Left ventricle myocardium inferior (tissue), 1 donor: ENCODE measurements around the gene UQCRHL. TPM values are rescaled to one million over a fixed set of nuclear protein-coding genes. Genes with fewer than 3 reads are reported as not detected.

Experiments used
- DNase-seq: peaks from one replicate; pipeline ENCODE4 v3.0.0-alpha.2; 2020
- H3K27ac ChIP-seq: fragments of 200-600 bp; replicated peaks from 2 replicates; pipeline ENCODE4 v1.8.0; 2021
- H3K27me3 ChIP-seq: fragments of 200-600 bp; 2 replicates; pipeline ENCODE4 v1.8.0; 2021; ENCODE audit warnings: low read depth
- H3K36me3 ChIP-seq: fragments of 200-600 bp; 2 replicates; pipeline ENCODE4 v1.8.0; 2021
- H3K4me1 ChIP-seq: fragments of 200-600 bp; 2 replicates; pipeline ENCODE4 v1.8.0; 2021
- H3K4me3 ChIP-seq: fragments of 200-600 bp; 2 replicates; pipeline ENCODE4 v1.8.0; 2021; ENCODE audit warnings: mild to moderate bottlenecking, moderate library complexity
- H3K9me3 ChIP-seq: fragments of 200-600 bp; replicated peaks from 2 replicates; pipeline ENCODE4 v1.8.0; 2021
- CTCF ChIP-seq: fragments of 200-600 bp; IDR thresholded peaks from 2 replicates; pipeline ENCODE4 v1.8.0; 2021; ENCODE audit warnings: antibody characterized with exemption, mild to moderate bottlenecking, borderline replicate concordance
- intact Hi-C: fragments of 100-400 bp; cut with micrococcal nuclease; formaldehyde crosslinking; loops from one replicate; pipeline ENCODE4 v1.11.0; 2022
- total RNA-seq: library from RNA; stranded (reverse); fragmentation: NEBNext Ultra II Directional; extraction: Animal tissue kit (Norgen Biotek cat#: 25700); gene quantifications from one replicate; pipeline ENCODE4 v1.2.1, GENCODE V29; 2021
- donor health status: DM: no; HTN: yes; CAD: no; lungs with severe emphysema.

The UQCRHL gene
- total RNA-seq, 1 donor from 2014 or later, result 6.0 TPM

GRCh38 chr1:15825800-15826199 is 18.4 kb upstream of the UQCRHL start:
- H3K9me3 ChIP-seq, result no peaks in the 10 kb centered on the region
- H3K36me3 ChIP-seq, result no peaks in the 10 kb centered on the region
- TF ChIP-seq CTCF, result no peak
- intact Hi-C loops, result no loop called here
- H3K4me3 ChIP-seq, result no peak overlapping the region
- peaks cover 1% of the 10 kb centered on the region for H3K4me1 ChIP-seq
- no peak overlapping the region for H3K27ac ChIP-seq
- no peak for DNase-seq
- no peaks in the 10 kb centered on the region for H3K27me3 ChIP-seq

GRCh38 chr1:15820478-15820877 is 13.0 kb upstream of the UQCRHL start:
- DNase-seq, result no peak
- Histone ChIP-seq H3K9me3 (no peaks in the 10 kb centered on the region), H3K27me3 (no peaks in the 10 kb centered on the region), H3K36me3 (no peaks in the 10 kb centered on the region), H3K4me3 (no peak overlapping the region), H3K4me1 (peaks cover 6% of the 10 kb centered on the region), H3K27ac (no peak overlapping the region)
- no peak for TF ChIP-seq CTCF
- intact Hi-C loops, result no loop called here

- Histone ChIP-seq H3K9me3 (no peaks in the 10 kb centered on the region), H3K27me3 (no peaks in the 10 kb centered on the region), H3K4me1 (peaks cover 8% of the 10 kb centered on the region), H3K27ac (no peak overlapping the region), H3K4me3 (no peak overlapping the region), H3K36me3 (no peaks in the 10 kb centered on the region)
- DNase-seq, result no peak
- intact Hi-C loops, result no loop called here
- TF ChIP-seq CTCF, result no peak
Observed at GRCh38 chr1:15816674-15817073, 9.2 kb upstream of the UQCRHL start.

- Histone ChIP-seq H3K36me3 (no peaks in the 10 kb centered on the region), H3K27me3 (no peaks in the 10 kb centered on the region), H3K4me1 (no peaks in the 10 kb centered on the region), H3K4me3 (no peak overlapping the region), H3K9me3 (no peaks in the 10 kb centered on the region), H3K27ac (no peak overlapping the region)
- TF ChIP-seq CTCF, result no peak
- no peak for DNase-seq
- intact Hi-C loops, result loop anchor here (5.0 kb wide), 1 partner anchor 182 kb away; no protein-coding TSS in a partner anchor
Observed at GRCh38 chr1:15810073-15810472, 2.6 kb upstream of the UQCRHL start.

- Histone ChIP-seq H3K4me1 (no peaks in the 10 kb centered on the region), H3K27me3 (no peaks in the 10 kb centered on the region), H3K36me3 (no peaks in the 10 kb centered on the region), H3K9me3 (no peaks in the 10 kb centered on the region), H3K27ac (no peak overlapping the region), H3K4me3 (no peak overlapping the region)
- intact Hi-C loops, result no loop called here
- TF ChIP-seq CTCF, result no peak
- DNase-seq, result no peak
Observed at GRCh38 chr1:15808955-15809354, 1.5 kb upstream of the UQCRHL start.

- no peak for TF ChIP-seq CTCF
- intact Hi-C loops, result no loop called here
- no peaks in the 10 kb centered on the region for H3K27me3 ChIP-seq
- no peak overlapping the region for H3K27ac ChIP-seq
- H3K36me3 ChIP-seq, result no peaks in the 10 kb centered on the region
- H3K4me1 ChIP-seq, result no peaks in the 10 kb centered on the region
- no peak overlapping the region for H3K4me3 ChIP-seq
- no peak for DNase-seq
- no peaks in the 10 kb centered on the region for H3K9me3 ChIP-seq
Observed at GRCh38 chr1:15807121-15807520, 328 bp downstream of the UQCRHL start.
